HG03439 (cell line): ENCODE results near the gene LONP2.
"Not testable (repeated sequence)": the region's sequence is repeated elsewhere in the genome, so short reads cannot be mapped to it uniquely, and the experiment has no call there.

Experiments
- ATAC-seq: cut with Tn5 transposase; IDR thresholded peaks from one replicate; pipeline ENCODE4 v1.9.1; 2021; ENCODE audit warnings: mild to moderate bottlenecking, moderate library complexity; ENCODE audit not compliant: unreplicated experiment

The LONP2 gene

DNA sequence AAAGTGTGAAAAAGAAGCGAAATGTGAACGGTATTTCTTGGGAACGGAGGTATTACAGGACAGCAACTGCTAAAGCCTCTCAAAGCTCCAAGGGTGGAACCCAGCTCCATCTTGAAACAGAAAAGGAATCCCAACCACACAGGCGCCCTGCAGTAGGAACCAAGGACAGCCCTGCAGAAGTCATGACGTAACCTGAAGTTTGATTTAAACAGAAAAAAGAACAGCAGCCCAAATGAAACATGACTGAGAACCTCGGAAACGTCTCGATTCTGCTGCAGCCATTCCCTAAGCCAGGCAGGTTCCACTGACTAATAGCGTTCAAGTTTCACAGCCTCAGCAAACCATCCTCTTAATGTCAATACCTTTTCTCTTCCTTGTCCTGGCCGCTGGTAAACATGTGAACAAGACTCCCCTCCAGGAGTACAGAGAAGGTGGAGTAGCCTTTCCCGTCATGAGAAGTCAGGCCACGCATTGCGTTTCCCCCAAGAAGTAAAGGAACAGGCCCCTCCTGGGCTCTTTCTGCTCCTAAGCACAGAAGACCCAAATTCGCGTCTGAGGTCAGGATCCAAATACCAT, 121.0 kb downstream of the LONP2 start:
- no peak for ATAC-seq

DNA sequence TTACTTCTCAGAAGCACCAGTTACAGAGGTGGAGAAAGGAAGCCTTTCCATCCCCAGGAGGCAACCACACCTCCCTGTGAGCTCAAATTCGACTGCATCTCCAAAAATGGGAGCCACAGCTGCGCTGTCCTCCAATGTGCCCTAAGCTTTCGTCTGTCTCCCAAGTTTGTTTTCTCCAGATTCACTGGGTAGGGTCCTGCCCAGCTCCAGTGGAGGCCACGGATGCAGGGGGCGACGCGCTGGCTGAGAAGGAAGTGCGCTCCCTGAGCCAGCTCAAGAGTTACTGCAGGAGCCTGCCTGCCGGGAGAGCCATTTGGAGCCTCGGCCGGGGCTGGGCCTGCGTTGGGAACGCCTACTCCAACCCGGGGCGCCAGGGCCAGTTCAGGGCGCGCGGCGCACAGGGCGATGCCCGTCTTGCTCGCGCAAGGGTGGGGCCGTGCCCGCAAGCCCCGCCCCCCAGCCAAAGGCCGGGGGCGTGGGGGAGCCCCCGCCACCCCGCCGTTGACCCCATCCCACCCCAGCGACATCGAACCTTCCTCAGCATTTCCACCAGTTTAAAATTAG, 121.6 kb downstream of the LONP2 start:
- peak; percentile 90 for ATAC-seq

DNA sequence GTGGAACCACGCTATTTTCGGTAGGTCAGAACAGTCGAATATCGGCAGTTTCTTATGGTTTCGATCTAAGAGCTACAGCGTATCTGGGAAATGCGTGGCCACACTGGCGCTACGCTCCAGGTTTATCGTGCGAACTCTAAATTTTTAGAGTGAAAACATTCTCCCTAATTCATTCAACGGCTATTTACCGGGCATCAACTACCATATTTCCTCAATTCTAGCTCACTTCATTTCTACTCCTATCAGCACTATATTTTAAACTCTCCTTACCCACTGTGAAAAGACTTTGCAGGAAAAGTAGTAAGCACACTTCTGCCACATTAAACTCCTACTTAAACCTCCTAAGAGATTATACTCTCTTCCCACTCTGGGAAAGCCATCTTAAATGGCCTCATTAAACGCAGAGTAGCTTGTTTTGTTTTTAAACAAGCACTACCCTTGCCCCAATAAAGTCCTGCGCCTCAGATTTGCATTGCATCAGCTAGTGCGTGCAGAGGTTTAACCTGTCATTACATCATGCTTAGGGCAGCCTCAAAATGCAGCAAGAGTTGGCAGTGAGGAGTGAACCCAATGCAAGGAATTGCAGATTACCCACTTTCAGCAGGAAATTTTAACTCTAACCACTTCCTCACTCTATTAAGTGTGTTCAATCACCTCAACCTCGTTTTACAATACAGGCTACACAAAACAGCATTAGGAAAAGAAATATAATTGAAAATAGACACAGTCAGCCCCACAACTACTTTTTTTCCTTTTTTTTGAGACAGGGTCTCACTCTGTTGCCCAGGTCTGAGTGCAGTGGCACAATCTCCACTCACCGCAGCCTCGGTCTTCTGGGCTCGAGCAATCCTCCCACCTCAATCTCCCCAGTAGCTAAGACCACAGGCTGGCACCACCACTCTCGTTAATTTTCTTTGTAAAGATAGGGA, 122.3 kb downstream of the LONP2 start:
- peak; percentile 57 for ATAC-seq

DNA sequence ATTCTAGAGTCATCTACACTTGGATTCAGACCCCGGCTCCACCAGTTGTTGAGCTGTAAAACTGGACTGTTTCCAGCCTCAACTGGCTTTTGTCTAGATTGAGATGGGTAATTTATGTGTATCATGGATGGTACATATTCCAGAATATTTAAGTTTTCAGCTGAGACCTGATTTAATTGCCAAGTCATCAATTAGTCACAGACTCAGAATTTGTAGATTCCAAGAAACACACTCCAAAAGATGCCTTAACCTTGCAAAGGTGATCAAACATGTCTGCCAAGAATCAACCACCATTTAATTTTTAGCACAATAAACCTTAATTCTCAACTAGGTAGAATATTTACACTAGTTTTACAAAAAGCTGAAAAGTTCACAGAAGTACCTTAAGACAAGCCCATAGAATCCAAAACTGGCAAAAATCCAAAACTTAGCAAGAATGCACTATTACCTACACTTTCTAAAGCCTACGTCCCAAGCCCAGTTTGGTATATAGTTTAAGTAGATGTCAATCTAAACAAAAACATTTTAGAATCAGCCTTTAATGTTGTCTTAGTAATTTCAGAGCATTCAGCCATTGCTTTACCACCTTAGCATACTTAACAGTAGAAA, 123.4 kb downstream of the LONP2 start:
- ATAC-seq, result no peak

DNA sequence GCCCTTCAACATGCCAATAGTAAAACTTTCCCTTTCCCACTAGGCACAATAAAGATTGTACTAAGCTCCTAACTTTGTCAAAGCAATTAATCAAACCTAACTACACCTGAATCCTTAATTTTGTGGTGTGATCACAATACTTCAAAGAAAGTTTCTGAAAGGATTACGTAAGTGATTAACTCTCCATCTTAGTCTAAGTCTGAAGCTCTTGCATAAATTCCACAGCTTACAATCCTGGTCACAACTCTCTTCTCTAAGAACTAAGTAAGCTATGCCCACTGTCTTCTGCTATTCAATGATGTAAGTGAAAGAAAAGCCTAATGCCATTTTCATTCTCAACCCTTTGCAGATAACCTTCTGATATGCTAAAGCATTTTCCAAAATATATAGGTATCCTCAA, 125.7 kb downstream of the LONP2 start:
- no peak for ATAC-seq

DNA sequence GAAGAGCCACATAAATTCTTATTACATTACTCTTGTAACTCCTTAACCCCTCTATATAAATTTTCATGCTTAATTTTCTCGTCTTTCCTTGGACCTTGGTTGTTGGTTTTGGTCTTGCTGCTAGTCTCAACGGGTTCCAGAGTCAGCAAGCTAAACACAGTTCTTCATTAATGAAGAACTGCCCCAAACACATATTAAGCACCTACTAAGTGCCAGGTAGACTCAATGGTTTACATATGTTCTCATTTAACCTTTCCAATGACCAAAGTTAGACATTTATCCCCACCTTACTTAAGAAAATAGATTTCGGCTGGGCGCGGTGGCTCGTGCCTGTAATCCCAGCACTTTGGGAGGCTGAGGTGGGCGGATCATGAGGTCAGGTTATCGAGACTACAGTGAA, 126.1 kb downstream of the LONP2 start:
- no peak for ATAC-seq

DNA sequence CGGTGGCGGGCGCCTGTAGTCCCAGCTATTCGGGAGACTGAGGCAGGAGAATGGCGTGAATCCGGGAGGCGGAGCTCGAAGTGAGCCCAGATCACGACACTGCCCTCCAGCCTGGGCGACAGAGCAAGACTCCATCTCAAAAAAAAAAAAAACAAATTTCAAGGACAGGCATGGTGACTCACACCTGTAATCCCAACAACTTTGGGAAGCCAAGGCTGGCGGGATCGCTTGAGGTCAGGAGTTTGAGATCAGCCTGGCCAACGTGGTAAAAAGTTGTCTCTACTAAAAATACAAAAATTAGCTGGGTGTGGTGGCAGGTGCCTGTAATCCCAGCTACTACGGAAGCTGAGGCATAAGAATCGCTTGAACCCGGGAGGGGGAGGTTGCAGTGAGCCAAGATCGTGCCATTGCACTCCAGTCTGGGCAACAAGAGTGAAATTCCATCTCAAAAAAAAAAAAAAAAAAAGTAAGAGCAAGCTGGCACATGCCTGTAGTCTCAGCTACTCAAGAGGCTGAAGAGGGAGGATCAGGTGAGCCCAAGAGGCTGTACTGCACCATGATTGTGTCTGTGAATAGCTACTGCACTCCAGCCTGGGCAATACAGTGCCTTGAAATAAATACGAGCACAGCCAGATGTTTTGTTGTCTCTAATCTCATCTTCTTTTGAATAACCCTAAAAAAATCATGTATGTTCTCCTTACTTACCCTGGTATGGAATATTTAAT, 126.7 kb downstream of the LONP2 start:
- not testable (repeated sequence) for ATAC-seq

DNA sequence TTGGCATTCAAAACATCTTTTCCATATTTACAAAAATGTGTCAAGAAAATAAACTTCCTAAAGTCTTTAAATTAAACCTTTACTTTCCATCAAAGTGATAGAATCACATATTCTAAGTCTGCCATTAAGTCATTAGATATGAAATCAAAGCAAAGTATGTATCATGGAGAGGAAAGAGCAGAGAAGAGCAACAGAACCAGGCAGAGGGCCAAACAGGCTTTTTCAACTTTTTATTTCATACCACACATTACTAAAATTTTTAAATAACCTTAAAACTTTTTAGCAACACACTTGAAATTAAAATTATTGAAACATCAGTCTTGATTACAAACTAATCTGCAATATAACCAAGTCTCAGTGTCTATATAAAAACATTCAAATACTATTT, 127.3 kb downstream of the LONP2 start:
- no peak for ATAC-seq

DNA sequence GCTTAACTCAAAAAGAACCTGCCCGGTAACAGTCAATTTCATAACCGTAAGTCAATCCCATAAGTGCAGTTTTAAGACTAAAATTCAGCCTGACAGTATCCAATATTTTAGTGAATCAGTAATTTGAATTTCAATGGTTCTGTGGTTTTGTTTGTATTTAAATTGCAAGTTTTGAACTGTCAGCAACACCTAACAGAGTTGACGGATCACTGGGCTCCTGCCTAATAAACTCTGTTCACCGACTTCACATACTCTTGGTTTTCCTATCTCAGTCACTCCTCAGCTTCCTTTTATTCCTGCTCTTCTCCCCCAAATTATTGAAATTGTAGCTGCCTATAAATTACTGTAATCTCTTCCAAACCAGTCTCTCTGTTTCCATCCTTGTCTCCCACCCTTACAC, 128.6 kb downstream of the LONP2 start:
- no peak for ATAC-seq

DNA sequence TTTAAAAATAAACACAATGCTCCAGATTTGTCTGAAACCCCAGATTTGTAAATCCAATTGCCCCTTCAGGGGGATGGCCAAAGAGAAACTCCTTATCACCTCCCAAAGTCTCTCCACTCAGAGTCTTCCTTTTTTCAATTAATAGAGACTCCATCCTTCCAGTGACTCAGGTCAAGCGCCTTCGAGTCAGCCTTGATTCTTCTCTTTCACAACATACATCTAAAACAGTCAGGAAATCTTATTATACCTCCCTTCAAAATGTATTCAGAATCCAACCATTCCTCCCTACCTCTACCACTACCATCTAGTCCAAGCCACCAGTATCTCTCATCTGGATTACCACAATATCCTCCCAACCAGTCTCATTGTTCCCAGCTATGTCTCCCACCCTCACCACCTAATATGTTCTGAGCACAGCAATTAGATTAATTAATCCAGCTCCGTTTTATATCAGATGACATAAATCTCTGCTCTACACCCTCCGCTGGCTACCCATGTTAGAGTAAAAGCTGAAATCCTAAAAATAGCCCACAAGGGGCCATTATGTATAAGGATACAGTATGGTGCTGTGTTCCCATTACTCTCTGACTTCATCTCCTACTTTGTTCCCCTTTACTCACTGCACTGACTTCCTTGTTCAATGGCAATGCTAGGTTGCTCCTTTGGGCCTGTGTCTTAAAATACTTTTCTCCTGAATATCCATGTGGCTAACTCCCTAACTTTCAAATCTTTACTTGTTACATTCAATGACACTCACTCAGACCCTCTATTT, 129.3 kb downstream of the LONP2 start:
- ATAC-seq, result no peak

DNA sequence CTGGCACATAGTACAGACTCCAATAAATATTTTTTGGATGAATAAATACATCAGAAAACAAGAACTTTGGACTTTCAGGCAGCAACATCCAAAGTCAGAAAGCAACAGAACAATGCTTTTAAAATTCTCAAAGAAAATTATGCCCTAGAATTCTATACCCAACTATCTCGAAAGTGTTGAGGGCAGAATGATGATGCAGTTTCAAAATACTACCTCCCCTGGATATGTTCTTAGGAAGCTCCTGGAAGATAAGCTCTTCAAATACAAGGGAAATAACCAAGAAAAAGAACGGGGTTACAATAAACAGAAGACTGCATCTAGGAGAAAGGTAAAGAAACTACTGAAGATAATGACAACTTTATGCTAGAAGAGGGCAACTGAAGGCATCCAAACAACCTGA, 130.2 kb downstream of the LONP2 start:
- no peak for ATAC-seq

DNA sequence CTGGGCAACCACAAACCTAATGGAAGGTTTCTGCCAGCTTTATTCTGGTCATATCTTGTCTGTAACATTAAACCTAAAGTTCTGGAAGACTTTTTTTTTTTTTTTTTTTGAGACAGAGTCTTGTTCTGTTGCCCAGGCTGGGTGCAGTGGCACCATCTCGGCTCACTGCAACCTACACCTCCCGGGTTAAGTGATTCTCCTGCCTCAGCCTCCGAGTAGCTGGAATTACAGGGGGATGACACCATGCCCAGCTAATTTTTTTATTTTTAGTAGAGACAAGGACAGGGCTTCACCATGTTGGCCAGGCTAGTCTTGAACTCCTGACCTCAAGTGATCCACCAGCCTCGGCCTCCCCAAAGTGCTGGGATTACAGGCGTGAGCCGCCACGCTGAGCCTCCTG, 133.2 kb downstream of the LONP2 start:
- not testable (repeated sequence) for ATAC-seq

DNA sequence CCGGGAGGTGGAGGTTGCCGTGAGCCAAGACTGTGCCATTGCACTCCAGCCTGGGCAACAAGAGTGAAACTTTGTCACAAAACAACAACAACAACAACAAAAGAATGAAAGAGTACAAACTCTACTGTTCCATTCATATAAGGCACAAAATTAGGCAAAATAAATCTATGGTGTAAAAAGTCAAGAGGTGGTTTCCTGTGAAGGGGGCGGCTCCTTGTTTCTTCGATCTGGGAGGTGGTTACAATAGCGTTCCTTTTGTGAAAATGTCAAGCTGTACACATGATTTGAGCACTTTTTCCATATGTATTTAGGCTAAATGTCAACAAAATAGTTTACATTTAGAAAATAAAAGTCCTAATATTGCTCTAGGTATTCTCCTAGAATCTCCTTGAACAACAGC, 134.2 kb downstream of the LONP2 start:
- no peak for ATAC-seq

DNA sequence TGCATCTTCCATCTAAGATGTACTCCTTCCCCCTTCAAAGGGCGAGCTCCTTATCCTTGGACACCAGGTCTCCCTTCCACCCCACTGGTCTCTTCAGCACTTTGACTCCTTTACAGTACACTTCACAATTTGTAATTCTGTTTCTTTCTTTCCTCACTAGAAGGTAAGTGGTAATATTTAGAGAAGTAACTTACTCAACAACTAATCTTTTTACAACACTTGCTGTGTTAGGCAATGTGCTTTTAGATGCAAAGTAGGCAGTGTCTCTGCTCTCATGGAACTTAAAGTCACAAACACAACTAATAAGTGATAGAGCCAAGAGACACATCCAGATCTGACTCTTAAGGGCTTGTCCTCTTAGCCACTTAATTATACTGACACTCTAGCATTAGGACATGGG, 134.7 kb downstream of the LONP2 start:
- no peak for ATAC-seq

DNA sequence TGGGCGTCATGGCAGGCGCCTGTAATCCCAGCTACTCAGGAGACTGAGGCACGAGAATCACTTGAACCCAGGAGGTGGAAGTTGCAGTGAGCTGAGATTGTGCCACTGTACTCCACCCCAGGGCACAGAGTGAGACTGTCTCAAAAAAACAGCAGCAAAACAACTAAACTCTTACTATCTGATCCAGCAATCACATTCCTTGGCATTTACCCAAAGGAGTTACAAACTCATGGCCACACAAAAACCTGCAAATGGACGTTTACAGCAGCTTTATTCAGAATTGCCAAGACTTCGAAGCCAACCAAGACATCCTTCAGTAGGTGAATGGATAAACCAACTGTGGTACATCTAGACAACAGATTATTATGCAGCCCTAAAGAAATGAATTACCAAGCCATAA, 137.1 kb downstream of the LONP2 start:
- no peak for ATAC-seq

DNA sequence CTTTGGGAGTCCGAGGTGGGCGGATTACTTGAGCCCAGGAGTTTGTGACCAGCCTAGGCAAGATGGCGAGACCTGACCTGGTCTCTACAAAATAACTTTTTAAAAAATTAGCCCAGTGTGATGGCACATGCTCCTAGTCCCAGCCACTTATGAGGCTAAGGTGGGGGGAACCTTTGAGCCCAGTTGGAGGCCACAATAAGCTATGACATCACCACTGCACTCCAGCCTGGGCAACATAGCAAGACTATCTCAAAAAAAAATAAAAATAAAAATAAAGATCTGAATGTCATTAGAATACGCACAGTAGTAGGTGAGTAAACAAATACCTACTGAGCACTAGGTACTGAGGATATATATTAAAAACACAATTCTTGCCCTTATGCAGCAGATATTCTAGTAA, 138.0 kb downstream of the LONP2 start:
- ATAC-seq, result no peak

DNA sequence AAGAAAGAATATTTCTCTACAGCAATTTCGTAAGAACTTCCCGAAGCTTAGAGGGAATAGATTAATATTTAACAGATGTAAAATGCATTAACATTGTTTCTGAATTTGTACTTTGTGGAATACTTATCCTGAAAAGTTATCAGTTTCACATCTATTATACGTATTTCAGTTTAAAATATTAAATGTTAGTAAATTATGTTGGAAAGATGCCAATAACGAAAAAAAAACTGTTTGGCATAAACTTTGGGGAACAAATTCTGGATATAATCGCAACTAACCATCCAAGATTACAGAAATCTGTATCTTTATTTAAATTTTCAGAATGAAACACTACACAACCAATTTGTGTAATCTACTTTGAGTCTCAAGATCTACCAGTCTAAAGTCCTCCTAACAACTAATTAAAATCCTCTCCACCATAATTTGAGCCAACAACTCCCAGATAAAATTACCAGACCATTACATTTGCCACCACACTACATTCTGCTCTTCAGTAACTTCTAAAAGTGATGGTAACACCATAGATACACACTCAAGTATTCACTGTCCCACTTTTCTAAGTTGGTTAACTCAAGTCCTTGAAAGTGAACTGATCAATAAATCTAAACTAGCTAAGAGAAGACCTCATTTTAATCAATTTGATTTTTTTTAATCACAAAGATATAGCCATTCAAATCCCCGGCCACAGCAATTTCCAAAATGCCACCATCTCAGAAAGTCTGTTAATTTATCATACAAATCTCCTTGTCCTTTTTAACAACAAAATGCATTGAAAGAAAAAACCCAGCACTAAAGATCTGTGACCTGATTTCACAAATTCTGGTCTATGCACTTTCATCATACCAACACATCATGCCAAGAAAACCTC, 139.1 kb downstream of the LONP2 start:
- no peak for ATAC-seq

DNA sequence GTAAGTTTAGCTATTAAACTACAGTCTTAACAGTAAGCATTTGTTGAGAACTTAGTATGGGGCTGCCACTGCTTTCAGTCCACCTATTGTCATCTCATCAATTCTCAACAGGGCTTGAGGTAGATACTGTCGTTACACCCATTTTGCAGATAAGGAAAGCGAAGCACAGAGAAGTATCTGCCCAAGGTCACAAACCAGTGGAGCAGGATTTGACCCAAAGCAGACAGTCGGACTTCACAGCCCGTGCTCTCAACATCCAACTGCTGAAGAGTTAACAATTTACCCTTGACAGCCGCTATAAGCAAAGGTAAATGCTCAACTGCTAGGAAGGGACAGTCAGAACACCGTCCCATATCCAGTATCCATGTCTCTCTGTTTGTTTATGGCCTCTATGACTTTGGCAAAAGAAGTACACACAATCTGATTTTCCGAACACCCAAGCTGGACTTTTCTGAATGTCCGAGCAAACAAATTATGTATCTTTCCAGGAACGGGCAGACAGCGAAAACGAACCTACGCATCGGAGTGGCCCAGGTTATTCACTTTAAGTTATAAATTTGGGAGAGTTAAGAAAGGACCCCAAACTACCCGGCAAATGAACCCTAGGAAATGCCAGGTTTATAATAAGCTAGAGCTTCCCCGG, 139.9 kb downstream of the LONP2 start:
- ATAC-seq, result no peak
